Neural cell (in vitro differentiated cells): ENCODE results near the gene ATXN10. TPM values are rescaled to one million over a fixed set of nuclear protein-coding genes. Genes with fewer than 3 reads are reported as not detected.

Source experiments
- H2AFZ ChIP-seq: fragments of 200-600, 300-800 bp; sonication (generic), shearing (Covaris generic); 2 replicates; pipeline ENCODE4 v1.6.0; 2014; ENCODE audit warnings: low read depth, mild to moderate bottlenecking, antibody characterized with exemption, low read length, moderate library complexity
- H3F3A ChIP-seq: fragments of 200-600 bp; shearing (Covaris generic); 2 replicates; pipeline ENCODE4 v1.6.1; 2016; ENCODE audit warnings: mild to moderate bottlenecking, moderate library complexity, mixed read lengths, antibody characterized with exemption, low read length; ENCODE audit not compliant: insufficient read depth, poor library complexity, severe bottlenecking
- H3K27ac ChIP-seq: fragments of 200-600, 300-800 bp; sonication (generic), shearing (Covaris generic); 2 replicates; pipeline ENCODE4 v1.5.1; 2014; ENCODE audit warnings: mild to moderate bottlenecking, low read length, moderate library complexity
- H3K27me3 ChIP-seq: fragments of 300-800, 200-600 bp; sonication (generic), shearing (Covaris generic); 2 replicates; pipeline ENCODE4 v1.6.0; 2014; ENCODE audit warnings: mild to moderate bottlenecking, low read depth, low read length, moderate library complexity; ENCODE audit not compliant: insufficient read depth
- H3K36me3 ChIP-seq: fragments of 300-800, 200-600 bp; sonication (generic), shearing (Covaris generic); 2 replicates; pipeline ENCODE4 v1.5.1; 2014; ENCODE audit warnings: mild to moderate bottlenecking, antibody characterized with exemption, low read length, moderate library complexity; ENCODE audit not compliant: insufficient read depth
- H3K4me2 ChIP-seq: fragments of 300-800, 200-600 bp; sonication (generic), shearing (Covaris generic); 2 replicates; pipeline ENCODE4 v1.6.0; 2014; ENCODE audit warnings: mild to moderate bottlenecking, low read length
- H3K4me3 ChIP-seq: fragments of 300-800, 200-600 bp; sonication (generic), shearing (Covaris generic); 2 replicates; pipeline ENCODE4 v1.5.1; 2014; ENCODE audit warnings: mild to moderate bottlenecking, low read length, moderate library complexity
- H3K79me2 ChIP-seq: fragments of 200-600 bp; shearing (Covaris generic); replicated peaks from 2 replicates; pipeline ENCODE4 v1.6.0; 2014; ENCODE audit warnings: mild to moderate bottlenecking, low read length, moderate library complexity; ENCODE audit not compliant: insufficient read depth
- H3K9ac ChIP-seq: fragments of 300-800, 200-600 bp; sonication (generic), shearing (Covaris generic); 2 replicates; pipeline ENCODE4 v1.6.1; 2016; ENCODE audit warnings: mild to moderate bottlenecking, low read length, mixed read lengths
- H3K9me2 ChIP-seq: fragments of 200-600 bp; shearing (Covaris generic); 2 replicates; pipeline ENCODE4 v1.6.1; 2016; ENCODE audit warnings: mild to moderate bottlenecking, low read length, mixed read lengths; ENCODE audit not compliant: insufficient read depth
- H3K9me3 ChIP-seq: fragments of 200-600, 300-800 bp; sonication (generic), shearing (Covaris generic); 2 replicates; pipeline ENCODE4 v1.6.1; 2016; ENCODE audit warnings: mild to moderate bottlenecking, mixed run types, low read length, moderate library complexity, mixed read lengths
- H4K20me1 ChIP-seq: fragments of 200-600 bp; shearing (Covaris generic); 2 replicates; pipeline ENCODE4 v1.6.1; 2016; ENCODE audit warnings: mild to moderate bottlenecking, mixed run types; ENCODE audit not compliant: insufficient read depth
- EP300 ChIP-seq: fragments of 450-650 bp; conservative IDR thresholded peaks from 2 replicates; pipeline ENCODE4 v1.6.1; 2014; ENCODE audit warnings: antibody characterized with exemption, mild to moderate bottlenecking, moderate library complexity; ENCODE audit not compliant: poor library complexity, severe bottlenecking
- EZH2 ChIP-seq: fragments of 200-600, 300-800 bp; shearing (Covaris generic), sonication (generic); IDR thresholded peaks from 2 replicates; pipeline ENCODE4 v1.6.1; 2014; ENCODE audit warnings: antibody characterized with exemption, low read length, borderline replicate concordance, mild to moderate bottlenecking; ENCODE audit not compliant: insufficient read depth, poor library complexity, severe bottlenecking
- MXI1 ChIP-seq: fragments of 450-650 bp; conservative IDR thresholded peaks from 2 replicates; pipeline ENCODE4 v1.6.1; 2014; ENCODE audit warnings: antibody characterized with exemption, mild to moderate bottlenecking; ENCODE audit not compliant: poor library complexity, severe bottlenecking
- POLR2AphosphoS5 ChIP-seq: IDR thresholded peaks from 2 replicates; pipeline ENCODE4 v1.6.1; 2012
- RAD21 ChIP-seq: fragments of 450-650 bp; conservative IDR thresholded peaks from 2 replicates; pipeline ENCODE4 v1.6.1; 2014; ENCODE audit warnings: antibody characterized with exemption, mild to moderate bottlenecking, moderate library complexity
- SMC3 ChIP-seq: fragments of 450-650 bp; conservative IDR thresholded peaks from 2 replicates; pipeline ENCODE4 v1.6.1; 2014; ENCODE audit warnings: antibody characterized with exemption, mild to moderate bottlenecking, moderate library complexity; ENCODE audit not compliant: poor library complexity
- TAF1 ChIP-seq: IDR thresholded peaks from 2 replicates; pipeline ENCODE4 v1.6.1; 2012; ENCODE audit warnings: low read depth
- polyA plus RNA-seq: library from polyadenylated mRNA; depleted of rRNA; stranded (reverse); fragments of >200 nt; gene quantifications from 2 replicates; pipeline ENCODE4 v1.2.3, GENCODE V29; 2014
- TF ChIP-seq, protein P1 (sequence below): IDR thresholded peaks from 2 replicates; pipeline ENCODE4 v1.6.1; 2012; ENCODE audit warnings: borderline replicate concordance
- TF ChIP-seq, protein P2 (sequence below): fragments of 450-650 bp; IDR thresholded peaks from 2 replicates; pipeline ENCODE4 v1.5.1; 2014; ENCODE audit warnings: antibody characterized with exemption, mild to moderate bottlenecking, moderate library complexity; ENCODE audit not compliant: poor library complexity, severe bottlenecking

Gene ATXN10
- polyA plus RNA-seq, 1 donor from 2014 or later: 321 TPM

DNA sequence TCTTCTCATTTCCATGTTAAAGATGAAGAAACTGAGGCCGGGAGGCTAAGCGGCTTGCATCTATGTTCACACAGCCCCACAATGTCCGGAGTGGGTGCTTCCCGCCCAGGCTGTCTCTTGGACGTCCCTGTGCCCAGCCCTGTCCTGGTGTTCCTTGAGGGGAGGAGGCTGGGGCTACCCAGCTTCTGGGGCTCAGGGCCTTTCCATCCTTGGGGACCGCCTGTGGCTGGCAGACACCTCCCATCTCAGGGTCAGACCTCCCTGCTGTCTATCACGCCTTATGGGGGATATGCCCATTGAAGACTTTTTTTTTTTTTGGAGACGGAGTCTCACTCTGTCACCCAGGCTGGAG, 209.9 kb downstream of the ATXN10 start:
- no peak overlapping the region for H3K27ac ChIP-seq
- no peaks in the 10 kb centered on the region for H3K9me2 ChIP-seq
- H3K79me2 ChIP-seq: no peaks in the 10 kb centered on the region
- no peaks in the 10 kb centered on the region for H3K27me3 ChIP-seq
- TF ChIP-seq, protein P1, sequence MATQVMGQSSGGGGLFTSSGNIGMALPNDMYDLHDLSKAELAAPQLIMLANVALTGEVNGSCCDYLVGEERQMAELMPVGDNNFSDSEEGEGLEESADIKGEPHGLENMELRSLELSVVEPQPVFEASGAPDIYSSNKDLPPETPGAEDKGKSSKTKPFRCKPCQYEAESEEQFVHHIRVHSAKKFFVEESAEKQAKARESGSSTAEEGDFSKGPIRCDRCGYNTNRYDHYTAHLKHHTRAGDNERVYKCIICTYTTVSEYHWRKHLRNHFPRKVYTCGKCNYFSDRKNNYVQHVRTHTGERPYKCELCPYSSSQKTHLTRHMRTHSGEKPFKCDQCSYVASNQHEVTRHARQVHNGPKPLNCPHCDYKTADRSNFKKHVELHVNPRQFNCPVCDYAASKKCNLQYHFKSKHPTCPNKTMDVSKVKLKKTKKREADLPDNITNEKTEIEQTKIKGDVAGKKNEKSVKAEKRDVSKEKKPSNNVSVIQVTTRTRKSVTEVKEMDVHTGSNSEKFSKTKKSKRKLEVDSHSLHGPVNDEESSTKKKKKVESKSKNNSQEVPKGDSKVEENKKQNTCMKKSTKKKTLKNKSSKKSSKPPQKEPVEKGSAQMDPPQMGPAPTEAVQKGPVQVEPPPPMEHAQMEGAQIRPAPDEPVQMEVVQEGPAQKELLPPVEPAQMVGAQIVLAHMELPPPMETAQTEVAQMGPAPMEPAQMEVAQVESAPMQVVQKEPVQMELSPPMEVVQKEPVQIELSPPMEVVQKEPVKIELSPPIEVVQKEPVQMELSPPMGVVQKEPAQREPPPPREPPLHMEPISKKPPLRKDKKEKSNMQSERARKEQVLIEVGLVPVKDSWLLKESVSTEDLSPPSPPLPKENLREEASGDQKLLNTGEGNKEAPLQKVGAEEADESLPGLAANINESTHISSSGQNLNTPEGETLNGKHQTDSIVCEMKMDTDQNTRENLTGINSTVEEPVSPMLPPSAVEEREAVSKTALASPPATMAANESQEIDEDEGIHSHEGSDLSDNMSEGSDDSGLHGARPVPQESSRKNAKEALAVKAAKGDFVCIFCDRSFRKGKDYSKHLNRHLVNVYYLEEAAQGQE: no peak
- TF ChIP-seq, protein P2, sequence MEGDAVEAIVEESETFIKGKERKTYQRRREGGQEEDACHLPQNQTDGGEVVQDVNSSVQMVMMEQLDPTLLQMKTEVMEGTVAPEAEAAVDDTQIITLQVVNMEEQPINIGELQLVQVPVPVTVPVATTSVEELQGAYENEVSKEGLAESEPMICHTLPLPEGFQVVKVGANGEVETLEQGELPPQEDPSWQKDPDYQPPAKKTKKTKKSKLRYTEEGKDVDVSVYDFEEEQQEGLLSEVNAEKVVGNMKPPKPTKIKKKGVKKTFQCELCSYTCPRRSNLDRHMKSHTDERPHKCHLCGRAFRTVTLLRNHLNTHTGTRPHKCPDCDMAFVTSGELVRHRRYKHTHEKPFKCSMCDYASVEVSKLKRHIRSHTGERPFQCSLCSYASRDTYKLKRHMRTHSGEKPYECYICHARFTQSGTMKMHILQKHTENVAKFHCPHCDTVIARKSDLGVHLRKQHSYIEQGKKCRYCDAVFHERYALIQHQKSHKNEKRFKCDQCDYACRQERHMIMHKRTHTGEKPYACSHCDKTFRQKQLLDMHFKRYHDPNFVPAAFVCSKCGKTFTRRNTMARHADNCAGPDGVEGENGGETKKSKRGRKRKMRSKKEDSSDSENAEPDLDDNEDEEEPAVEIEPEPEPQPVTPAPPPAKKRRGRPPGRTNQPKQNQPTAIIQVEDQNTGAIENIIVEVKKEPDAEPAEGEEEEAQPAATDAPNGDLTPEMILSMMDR: no peak
- TF ChIP-seq SMC3: no peak
- H3F3A ChIP-seq: no peaks in the 10 kb centered on the region
- no peak overlapping the region for H2AFZ ChIP-seq
- no peaks in the 10 kb centered on the region for H3K9me3 ChIP-seq
- no peaks in the 10 kb centered on the region for H4K20me1 ChIP-seq
- no peak overlapping the region for H3K4me3 ChIP-seq
- H3K9ac ChIP-seq: no peak overlapping the region
- H3K4me2 ChIP-seq: no peak overlapping the region
- H3K36me3 ChIP-seq: no peaks in the 10 kb centered on the region

DNA sequence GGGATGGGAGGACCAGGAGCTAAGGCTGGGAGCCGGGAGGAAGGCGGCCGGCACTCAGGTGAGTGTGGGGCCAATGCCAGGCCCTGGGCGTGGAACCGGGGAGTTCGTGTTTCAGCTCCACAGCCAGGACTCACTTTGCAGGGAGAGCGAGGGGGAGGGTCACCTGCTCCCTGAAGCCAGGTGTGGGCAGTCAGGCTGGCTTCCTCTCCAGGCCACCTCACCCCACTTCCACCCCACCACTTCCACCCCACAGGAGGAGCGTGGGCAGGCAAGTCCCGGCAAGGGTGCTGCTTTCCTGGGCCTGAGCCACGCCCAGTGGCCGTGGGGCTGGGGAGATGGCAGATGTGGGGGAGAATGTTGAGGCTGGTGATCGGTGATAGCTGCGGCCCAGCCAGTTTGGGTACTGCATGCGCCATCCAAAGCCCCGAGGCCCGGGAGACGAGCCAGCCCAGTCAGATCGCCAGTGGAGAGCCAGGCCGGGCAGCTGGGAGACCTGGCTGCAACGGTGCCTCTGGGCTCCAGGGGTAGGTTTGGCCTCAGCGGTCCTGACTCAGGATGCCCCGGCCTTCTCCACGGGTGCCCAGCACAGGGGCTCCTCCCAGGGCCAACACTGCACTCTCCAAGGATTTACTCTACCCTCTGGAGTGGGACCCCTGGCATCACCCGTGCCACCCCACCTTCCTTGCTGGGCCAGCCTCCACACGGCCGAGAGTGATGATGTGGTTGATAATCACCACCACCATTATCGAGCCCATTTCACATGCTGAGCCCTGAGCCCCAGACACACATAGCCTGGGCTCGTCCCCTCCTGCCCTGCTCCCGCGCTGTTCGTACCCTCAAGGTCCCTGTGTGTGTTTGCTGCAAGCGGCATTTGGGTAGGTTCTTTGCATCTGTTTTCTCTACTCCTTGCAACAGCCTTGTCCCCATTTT, 211.5 kb downstream of the ATXN10 start:
- H3K79me2 ChIP-seq: no peaks in the 10 kb centered on the region
- H3K27ac ChIP-seq: no peak overlapping the region
- no peaks in the 10 kb centered on the region for H3K9me3 ChIP-seq
- no peaks in the 10 kb centered on the region for H3K36me3 ChIP-seq
- H2AFZ ChIP-seq: no peak overlapping the region
- H3K4me3 ChIP-seq: no peak overlapping the region
- TF ChIP-seq RAD21: no peak
- TF ChIP-seq, protein P1: no peak
- no peak for TF ChIP-seq EZH2
- TF ChIP-seq SMC3: no peak
- no peak for TF ChIP-seq POLR2AphosphoS5
- no peak for TF ChIP-seq MXI1
- TF ChIP-seq, protein P2: no peak
- TF ChIP-seq EP300: no peak
- TF ChIP-seq TAF1: no peak
- H3K4me2 ChIP-seq: no peak overlapping the region
- no peaks in the 10 kb centered on the region for H3K9me2 ChIP-seq
- no peaks in the 10 kb centered on the region for H3F3A ChIP-seq
- H3K9ac ChIP-seq: no peak overlapping the region
- no peaks in the 10 kb centered on the region for H3K27me3 ChIP-seq
- no peaks in the 10 kb centered on the region for H4K20me1 ChIP-seq
